Ovary (tissue), 3 donors: ENCODE data around the gene SNX30.

Experiments
- POLR2A ChIP-seq: fragments of 450-650 bp; IDR thresholded peaks from one replicate; pipeline ENCODE4 v1.6.1; 2017; ENCODE audit warnings: antibody characterized with exemption, mild to moderate bottlenecking, moderate library complexity
- TF ChIP-seq, protein P1 (sequence below), 3 donors: fragments of 450-650 bp in 2 of 3; fragments of 200-600 bp in 1 of 3; IDR thresholded peaks; one replicate each; pipeline versions ENCODE4 v1.5.1 to v1.8.0; 2016 to 2022; ENCODE audit warnings: antibody characterized with exemption in 3 of 3, mild to moderate bottlenecking in 1 of 3
- donor health status: DM: no; HTN: no; CAD: no.

DNA sequence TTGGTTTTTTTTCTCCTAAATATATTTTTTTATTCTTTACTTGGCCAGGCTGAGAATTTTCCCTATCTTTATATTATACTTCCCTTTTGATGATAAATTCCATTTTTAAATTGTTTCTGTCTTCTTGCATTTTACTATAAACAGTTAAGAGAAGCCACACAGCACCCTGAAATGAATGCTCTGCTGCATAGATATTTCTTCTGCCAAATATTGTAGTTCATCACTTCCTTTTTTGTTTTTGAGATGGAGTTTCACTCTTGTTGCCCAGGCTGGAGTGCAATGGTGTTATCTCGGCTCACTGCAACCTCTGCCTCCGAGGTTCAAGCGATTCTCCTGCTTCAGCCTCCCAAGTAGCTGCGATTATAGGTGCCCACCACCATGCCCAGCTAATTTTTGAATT, 24.1 kb upstream of the SNX30 start:
- TF ChIP-seq, protein P1, sequence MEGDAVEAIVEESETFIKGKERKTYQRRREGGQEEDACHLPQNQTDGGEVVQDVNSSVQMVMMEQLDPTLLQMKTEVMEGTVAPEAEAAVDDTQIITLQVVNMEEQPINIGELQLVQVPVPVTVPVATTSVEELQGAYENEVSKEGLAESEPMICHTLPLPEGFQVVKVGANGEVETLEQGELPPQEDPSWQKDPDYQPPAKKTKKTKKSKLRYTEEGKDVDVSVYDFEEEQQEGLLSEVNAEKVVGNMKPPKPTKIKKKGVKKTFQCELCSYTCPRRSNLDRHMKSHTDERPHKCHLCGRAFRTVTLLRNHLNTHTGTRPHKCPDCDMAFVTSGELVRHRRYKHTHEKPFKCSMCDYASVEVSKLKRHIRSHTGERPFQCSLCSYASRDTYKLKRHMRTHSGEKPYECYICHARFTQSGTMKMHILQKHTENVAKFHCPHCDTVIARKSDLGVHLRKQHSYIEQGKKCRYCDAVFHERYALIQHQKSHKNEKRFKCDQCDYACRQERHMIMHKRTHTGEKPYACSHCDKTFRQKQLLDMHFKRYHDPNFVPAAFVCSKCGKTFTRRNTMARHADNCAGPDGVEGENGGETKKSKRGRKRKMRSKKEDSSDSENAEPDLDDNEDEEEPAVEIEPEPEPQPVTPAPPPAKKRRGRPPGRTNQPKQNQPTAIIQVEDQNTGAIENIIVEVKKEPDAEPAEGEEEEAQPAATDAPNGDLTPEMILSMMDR (IDR thresholded peaks at IDR 0.05): no peak
- no peak for TF ChIP-seq POLR2A
